Measurements from ENCODE around the gene NUP62.

NUP62 gene

DNA sequence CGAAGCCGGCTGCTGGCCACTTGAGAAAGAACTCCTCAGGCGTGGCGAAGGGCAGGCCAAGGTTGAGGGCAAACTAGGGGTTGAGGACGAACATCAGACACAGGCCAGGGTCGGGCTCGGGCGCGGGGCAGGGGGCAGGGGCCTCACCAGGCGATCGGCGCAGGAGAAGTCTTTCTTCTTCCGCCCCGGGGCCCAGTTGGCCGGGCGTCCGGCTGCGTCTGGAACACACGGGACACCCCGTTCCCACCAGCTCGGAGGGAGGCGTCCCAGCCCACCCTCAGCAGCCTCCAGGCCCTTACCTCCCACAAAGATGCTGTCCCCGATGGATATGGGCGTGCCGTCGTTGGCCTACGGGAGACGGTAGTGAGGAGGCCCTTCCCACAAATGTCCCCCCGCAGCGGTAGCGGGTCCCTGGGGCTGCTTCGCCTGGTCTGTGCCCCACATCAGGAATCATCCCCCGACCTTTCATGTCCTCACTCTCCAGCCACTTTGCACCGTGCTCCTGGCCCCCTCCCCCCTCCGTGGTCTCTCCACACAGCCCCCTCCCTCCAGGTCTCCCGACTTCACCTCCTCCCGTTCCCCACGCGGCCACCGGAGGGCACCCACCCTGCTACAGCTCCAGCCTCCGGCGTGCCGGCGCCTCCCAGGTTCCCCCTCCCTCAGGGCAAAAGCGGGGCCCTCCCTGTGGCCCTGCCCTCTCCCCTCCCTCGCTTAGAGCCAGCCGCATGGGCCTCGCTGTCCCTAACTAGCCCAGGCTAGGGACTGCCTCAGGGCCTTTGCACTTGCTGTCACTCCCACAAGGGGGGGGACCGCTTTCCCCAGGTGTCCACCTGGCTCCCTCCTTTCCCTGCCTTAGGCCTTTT is 66.7 kb downstream of the NUP62 start:
- no peak for DNase-seq

GRCh38 chr19:49861541-49862378 is 67.5 kb downstream of the NUP62 start:
- DNase-seq, result no peak

DNA sequence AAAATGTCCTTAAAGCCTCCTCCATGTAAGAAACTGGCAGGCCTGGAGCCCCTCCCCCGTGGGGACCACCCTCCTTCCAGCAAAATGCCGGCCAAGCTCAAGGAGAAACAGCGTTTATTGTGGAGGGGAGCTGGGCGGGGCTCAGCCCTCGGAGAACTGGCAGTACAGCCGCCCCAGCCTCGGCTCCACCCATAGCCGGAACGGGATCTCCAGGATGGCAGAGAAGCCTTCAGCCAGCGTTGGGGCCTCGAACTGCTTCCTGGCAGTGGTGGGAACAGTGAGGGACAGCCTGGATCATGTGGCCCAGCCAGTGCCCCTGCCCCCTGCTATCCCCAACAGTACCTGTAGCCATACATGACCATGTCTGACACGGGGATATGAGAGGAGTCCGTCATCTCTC is 68.2 kb downstream of the NUP62 start:
- DNase-seq, result no peak

DNA sequence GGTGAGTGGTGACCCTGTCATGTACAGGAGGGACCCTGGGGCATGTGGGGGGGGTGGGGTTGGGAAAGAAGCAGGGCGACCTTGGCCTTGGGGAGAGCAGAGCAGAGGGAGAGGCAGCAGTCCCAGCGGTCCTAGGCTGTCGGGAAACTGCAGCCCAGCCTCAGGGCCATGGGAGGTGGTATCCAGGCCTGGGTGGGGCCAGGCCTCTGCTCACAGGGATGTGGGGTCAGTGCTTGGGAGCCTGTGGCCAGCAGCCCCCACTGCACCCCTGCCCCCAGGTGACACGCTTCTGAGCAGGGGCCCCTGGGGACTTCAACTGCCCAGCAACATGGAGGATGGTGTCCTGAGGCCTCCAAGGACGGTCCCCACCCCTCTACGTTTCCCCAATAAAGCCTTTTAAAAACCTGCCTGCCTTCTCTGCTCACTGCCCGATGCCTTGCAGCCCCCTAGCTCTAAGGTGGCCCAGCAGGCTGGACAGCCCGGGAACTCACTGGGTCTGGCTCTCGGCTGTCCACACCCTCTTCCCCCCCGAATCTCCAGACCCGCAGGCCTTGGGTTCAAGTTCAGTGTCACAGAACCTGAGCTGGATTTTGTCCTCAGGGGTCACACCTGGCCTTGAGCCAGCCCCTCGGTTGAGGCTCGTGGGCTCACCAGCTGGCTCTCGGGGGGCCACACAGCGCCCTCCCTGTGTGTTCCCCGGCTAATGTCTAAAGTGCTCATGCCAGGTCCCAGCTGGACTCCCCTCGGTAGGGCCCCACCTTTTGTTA is 68.8 kb downstream of the NUP62 start:
- DNase-seq, result no peak

- DNase-seq, result no peak
These were observed 69.5 kb downstream of the NUP62 start for GRCh38 chr19:49859682-49860335.

- no peak for DNase-seq
These were observed 71.0 kb downstream of the NUP62 start for GRCh38 chr19:49858088-49858985.

- no peak for DNase-seq
These were observed 71.5 kb downstream of the NUP62 start for GRCh38 chr19:49857838-49858087.

GRCh38 chr19:49857061-49857837 is 72.1 kb downstream of the NUP62 start:
- no peak for DNase-seq

Data from inflammatory macrophage treated with lipopolysaccharide for 4 hours (primary cell).